Loucy (cell line): ENCODE results near the gene TAOK2.

Source experiments
- H2AFZ ChIP-seq: fragments of 200-600 bp; sonication (generic); 2 replicates; pipeline ENCODE4 v1.6.0; 2016; ENCODE audit warnings: antibody characterized with exemption, mild to moderate bottlenecking, low read length, moderate library complexity
- H3F3A ChIP-seq: fragments of 200-600 bp; 2 replicates; pipeline ENCODE4 v1.6.0; 2016; ENCODE audit warnings: antibody characterized with exemption, low read depth, mild to moderate bottlenecking
- H3K27me3 ChIP-seq: fragments of 200-600 bp; sonication (generic); 2 replicates; pipeline ENCODE4 v1.6.1; 2014; ENCODE audit warnings: low read length, mild to moderate bottlenecking; ENCODE audit not compliant: insufficient read depth, poor library complexity, severe bottlenecking
- H3K36me3 ChIP-seq: fragments of 200-600 bp; sonication (generic); 2 replicates; pipeline ENCODE4 v1.6.1; 2016; ENCODE audit warnings: low read length; ENCODE audit not compliant: insufficient read depth
- H3K4me1 ChIP-seq: fragments of 200-600 bp; sonication (generic); 2 replicates; pipeline ENCODE4 v1.5.1; 2014; ENCODE audit warnings: low read length, mild to moderate bottlenecking; ENCODE audit not compliant: insufficient read depth, poor library complexity, severe bottlenecking
- H3K4me2 ChIP-seq: fragments of 200-600 bp; sonication (generic); 2 replicates; pipeline ENCODE4 v1.6.0; 2014; ENCODE audit warnings: antibody characterized with exemption, low read length, low read depth, mild to moderate bottlenecking; ENCODE audit not compliant: poor library complexity, severe bottlenecking
- H3K4me3 ChIP-seq: fragments of 200-600 bp; sonication (generic); 2 replicates; pipeline ENCODE4 v1.5.1; 2014; ENCODE audit warnings: low read length, mild to moderate bottlenecking, mixed read lengths; ENCODE audit not compliant: poor library complexity, severe bottlenecking
- H3K79me2 ChIP-seq: fragments of 200-600 bp; sonication (generic); 2 replicates; pipeline ENCODE4 v1.6.1; 2014; ENCODE audit warnings: low read length; ENCODE audit not compliant: insufficient read depth
- H3K9ac ChIP-seq: fragments of 200-600 bp; sonication (generic); 2 replicates; pipeline ENCODE4 v1.6.0; 2014; ENCODE audit warnings: mild to moderate bottlenecking, low read depth, low read length, moderate library complexity; ENCODE audit not compliant: poor library complexity, severe bottlenecking
- H3K9me2 ChIP-seq: fragments of 200-600 bp; sonication (generic); replicated peaks from 2 replicates; pipeline ENCODE4 v1.6.1; 2016; ENCODE audit warnings: low read depth, low read length, mixed read lengths
- H3K9me3 ChIP-seq: fragments of 200-600 bp; sonication (generic); 2 replicates; pipeline ENCODE4 v1.6.1; 2014; ENCODE audit warnings: mild to moderate bottlenecking, antibody characterized with exemption, low read length, low read depth; ENCODE audit not compliant: insufficient read depth
- H4K20me1 ChIP-seq: fragments of 200-600 bp; sonication (generic); 2 replicates; pipeline ENCODE4 v1.6.0; 2014; ENCODE audit warnings: antibody characterized with exemption, low read length, mild to moderate bottlenecking; ENCODE audit not compliant: insufficient read depth, poor library complexity, severe bottlenecking
- EZH2phosphoT487 ChIP-seq: fragments of 200-600 bp; IDR thresholded peaks from 2 replicates; pipeline ENCODE4 v1.6.1; 2018; ENCODE audit warnings: antibody characterized with exemption, mild to moderate bottlenecking, moderate library complexity, borderline replicate concordance
- TF ChIP-seq, protein P1 (sequence below): fragments of 200-600 bp; sonication (generic); conservative IDR thresholded peaks from 2 replicates; pipeline ENCODE4 v1.5.1; 2014; ENCODE audit warnings: mild to moderate bottlenecking, antibody characterized with exemption, low read length

Gene TAOK2

DNA sequence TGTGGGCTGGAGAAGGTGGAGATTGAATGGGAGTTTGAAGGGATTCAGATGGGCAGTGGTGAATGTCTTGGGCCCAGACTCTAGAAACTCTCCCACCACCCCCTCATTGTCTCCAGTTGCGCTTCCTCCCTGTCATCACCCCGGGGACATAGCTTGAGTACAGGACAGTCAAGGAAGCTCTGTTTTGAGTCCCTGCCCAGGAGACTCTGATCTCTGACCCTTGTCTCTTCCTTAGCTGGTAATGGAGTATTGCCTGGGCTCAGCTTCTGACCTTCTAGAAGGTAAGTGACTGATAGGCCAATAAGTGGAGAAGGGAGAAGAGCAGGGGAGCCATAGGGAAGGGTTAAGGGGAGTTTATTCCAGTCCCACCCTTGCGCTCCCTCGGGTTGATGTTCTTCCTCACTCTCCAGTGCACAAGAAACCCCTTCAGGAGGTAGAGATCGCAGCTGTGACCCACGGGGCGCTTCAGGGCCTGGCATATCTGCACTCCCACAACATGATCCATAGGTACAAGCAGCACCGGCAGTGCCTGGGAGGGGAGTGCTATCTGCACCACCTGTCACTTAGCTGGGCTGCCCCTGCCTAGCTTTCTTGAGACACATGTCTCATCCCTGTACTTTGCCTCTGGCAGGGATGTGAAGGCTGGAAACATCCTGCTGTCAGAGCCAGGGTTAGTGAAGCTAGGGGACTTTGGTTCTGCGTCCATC lies 5.0 kb downstream of the TAOK2 start:
- Histone ChIP-seq H3K4me2 (peak overlapping the region; percentile 86), H3K36me3 (peaks cover 58% of the 10 kb centered on the region), H3K27me3 (no peaks in the 10 kb centered on the region), H3K4me1 (peaks cover 33% of the 10 kb centered on the region), H3K79me2 (peaks cover 52% of the 10 kb centered on the region), H3K9me3 (no peaks in the 10 kb centered on the region), H3K9me2 (no peaks in the 10 kb centered on the region), H2AFZ (no peak overlapping the region), H3F3A (no peaks in the 10 kb centered on the region), H3K4me3 (no peak overlapping the region), H4K20me1 (peaks cover 48% of the 10 kb centered on the region), H3K9ac (no peak overlapping the region)
- TF ChIP-seq, protein P1, sequence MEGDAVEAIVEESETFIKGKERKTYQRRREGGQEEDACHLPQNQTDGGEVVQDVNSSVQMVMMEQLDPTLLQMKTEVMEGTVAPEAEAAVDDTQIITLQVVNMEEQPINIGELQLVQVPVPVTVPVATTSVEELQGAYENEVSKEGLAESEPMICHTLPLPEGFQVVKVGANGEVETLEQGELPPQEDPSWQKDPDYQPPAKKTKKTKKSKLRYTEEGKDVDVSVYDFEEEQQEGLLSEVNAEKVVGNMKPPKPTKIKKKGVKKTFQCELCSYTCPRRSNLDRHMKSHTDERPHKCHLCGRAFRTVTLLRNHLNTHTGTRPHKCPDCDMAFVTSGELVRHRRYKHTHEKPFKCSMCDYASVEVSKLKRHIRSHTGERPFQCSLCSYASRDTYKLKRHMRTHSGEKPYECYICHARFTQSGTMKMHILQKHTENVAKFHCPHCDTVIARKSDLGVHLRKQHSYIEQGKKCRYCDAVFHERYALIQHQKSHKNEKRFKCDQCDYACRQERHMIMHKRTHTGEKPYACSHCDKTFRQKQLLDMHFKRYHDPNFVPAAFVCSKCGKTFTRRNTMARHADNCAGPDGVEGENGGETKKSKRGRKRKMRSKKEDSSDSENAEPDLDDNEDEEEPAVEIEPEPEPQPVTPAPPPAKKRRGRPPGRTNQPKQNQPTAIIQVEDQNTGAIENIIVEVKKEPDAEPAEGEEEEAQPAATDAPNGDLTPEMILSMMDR, result no peak
- TF ChIP-seq EZH2phosphoT487, result no peak

DNA sequence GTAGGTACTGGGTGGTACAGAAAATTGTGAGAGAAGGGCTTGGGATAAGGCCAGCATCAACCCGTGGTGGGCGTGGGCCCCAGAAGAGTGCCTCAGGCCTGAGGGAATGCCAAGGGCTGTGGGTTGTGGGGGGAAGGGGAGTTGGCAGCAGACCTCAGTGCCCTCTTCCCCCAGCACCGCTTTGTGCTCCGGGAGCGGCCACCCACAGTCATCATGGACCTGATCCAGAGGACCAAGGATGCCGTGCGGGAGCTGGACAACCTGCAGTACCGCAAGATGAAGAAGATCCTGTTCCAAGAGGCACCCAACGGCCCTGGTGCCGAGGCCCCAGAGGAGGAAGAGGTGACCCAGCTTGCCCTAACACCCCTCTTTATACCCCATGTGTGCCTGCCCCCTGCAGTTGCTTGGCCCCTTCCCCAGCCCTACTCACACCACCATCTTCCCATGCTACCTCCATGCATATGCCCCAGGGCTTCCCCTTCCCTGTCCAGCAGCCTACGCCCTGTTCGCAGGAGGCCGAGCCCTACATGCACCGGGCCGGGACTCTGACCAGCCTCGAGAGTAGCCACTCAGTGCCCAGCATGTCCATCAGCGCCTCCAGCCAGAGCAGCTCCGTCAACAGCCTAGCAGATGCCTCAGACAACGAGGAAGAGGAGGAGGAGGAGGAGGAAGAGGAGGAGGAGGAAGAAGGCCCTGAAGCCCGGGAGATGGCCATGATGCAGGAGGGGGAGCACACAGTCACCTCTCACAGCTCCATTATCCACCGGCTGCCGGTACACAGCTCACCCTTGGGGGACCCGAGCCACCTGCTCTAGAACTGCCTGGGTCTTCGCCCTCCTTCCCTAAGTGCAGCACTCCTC lies 9.1 kb downstream of the TAOK2 start:
- Histone ChIP-seq H3K9me3 (no peaks in the 10 kb centered on the region), H2AFZ (no peak overlapping the region), H3K9me2 (no peaks in the 10 kb centered on the region), H3F3A (no peaks in the 10 kb centered on the region), H3K36me3 (peaks cover 93% of the 10 kb centered on the region), H3K4me1 (peaks cover 4% of the 10 kb centered on the region), H3K79me2 (peaks cover 12% of the 10 kb centered on the region; the same call in 1 of the 2 replicates), H3K4me3 (no peak overlapping the region), H4K20me1 (peaks cover 11% of the 10 kb centered on the region), H3K4me2 (no peak overlapping the region), H3K9ac (no peak overlapping the region), H3K27me3 (no peaks in the 10 kb centered on the region)
- TF ChIP-seq, protein P1, result no peak
- TF ChIP-seq EZH2phosphoT487, result no peak

DNA sequence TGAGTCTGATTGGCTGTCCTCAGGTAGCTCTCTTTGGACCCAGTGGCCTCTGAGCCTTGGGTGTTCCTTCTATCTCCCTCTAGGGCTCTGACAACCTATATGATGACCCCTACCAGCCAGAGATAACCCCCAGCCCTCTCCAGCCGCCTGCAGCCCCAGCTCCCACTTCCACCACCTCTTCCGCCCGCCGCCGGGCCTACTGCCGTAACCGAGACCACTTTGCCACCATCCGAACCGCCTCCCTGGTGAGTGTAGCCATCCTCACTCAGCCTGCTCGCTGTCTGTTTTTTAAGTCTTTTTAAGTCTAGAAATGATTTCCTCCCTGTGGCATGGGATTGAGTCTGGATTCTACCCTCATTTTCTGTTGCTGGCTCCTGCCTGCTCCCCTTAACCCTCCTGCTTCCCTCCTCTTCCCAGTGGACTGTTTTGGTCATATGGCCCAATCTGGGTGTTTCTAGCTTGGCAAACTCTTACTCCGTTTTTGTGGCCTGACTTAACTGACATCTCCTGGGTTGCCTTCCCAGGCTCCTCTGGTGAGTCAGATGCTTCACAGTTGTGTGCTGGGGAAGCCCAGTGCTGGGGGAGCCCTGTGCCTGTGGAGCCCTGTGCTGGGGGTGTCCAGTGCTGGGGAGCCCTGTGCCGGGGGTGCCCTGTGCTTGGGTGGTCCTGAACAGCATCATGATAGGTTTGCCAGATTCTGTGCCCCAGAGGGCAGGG lies 9.9 kb downstream of the TAOK2 start:
- no peaks in the 10 kb centered on the region for H3K27me3 ChIP-seq
- H3K9me3 ChIP-seq, result no peaks in the 10 kb centered on the region
- H3K4me1 ChIP-seq, result no peaks in the 10 kb centered on the region
- no peak overlapping the region for H3K9ac ChIP-seq
- peaks cover 94% of the 10 kb centered on the region for H3K36me3 ChIP-seq
- peaks cover 9% of the 10 kb centered on the region for H4K20me1 ChIP-seq
- no peak overlapping the region for H3K4me2 ChIP-seq
- no peaks in the 10 kb centered on the region for H3F3A ChIP-seq
- TF ChIP-seq, protein P1, result no peak
- TF ChIP-seq EZH2phosphoT487, result no peak
- H3K79me2 ChIP-seq, result peaks cover 6% of the 10 kb centered on the region; the same call in 1 of the 2 replicates
- H3K9me2 ChIP-seq, result no peaks in the 10 kb centered on the region
- no peak overlapping the region for H3K4me3 ChIP-seq
- H2AFZ ChIP-seq, result no peak overlapping the region
